Prostate gland (tissue), 2 donors: ENCODE data around the gene CERS6. TPM values are rescaled to one million over a fixed set of nuclear protein-coding genes. Genes with fewer than 3 reads are reported as not detected.

ENCODE experiments used
- DNase-seq: peaks from one replicate; pipeline ENCODE4 v3.0.0-alpha.2; 2019; ENCODE audit warnings: low spot score
- H3K27ac ChIP-seq, 2 donors: fragments of 200-600 bp; sonication (generic); 2 replicates each; pipeline ENCODE4 v1.5.1; 2017 to 2019
- H3K27me3 ChIP-seq: fragments of 200-600 bp; sonication (generic); replicated peaks from 2 replicates; pipeline ENCODE4 v1.5.1; 2019; ENCODE audit not compliant: insufficient read depth
- H3K36me3 ChIP-seq, 2 donors: fragments of 200-600 bp; sonication (generic); 1 replicate in 1 of 2; 2 replicates in 1 of 2; pipeline versions ENCODE4 v1.5.1 to v1.8.1; 2017 to 2019
- H3K4me1 ChIP-seq: fragments of 200-600 bp; sonication (generic); replicated peaks from 2 replicates; pipeline ENCODE4 v1.5.1; 2019
- H3K4me3 ChIP-seq, 2 donors: fragments of 200-600 bp; sonication (generic); 2 replicates each; pipeline ENCODE4 v1.5.1; 2017 to 2019
- H3K9me3 ChIP-seq: fragments of 200-600 bp; sonication (generic); 2 replicates; pipeline ENCODE4 v1.5.1; 2017
- CTCF ChIP-seq, 4 experiments: fragments of 200-600 bp in 2 of 4; fragments of 450-650 bp in 2 of 4; sonication (generic) in 2 of 4; IDR thresholded peaks; 1 replicate in 3 of 4; 2 replicates in 1 of 4; pipeline ENCODE4 v1.5.1; 2016 to 2019; ENCODE audit warnings: antibody characterized with exemption in 4 of 4, mild to moderate bottlenecking in 2 of 4, moderate library complexity in 2 of 4
- POLR2A ChIP-seq: fragments of 450-650 bp; IDR thresholded peaks from one replicate; pipeline ENCODE4 v1.6.1; 2016; ENCODE audit warnings: antibody characterized with exemption, mild to moderate bottlenecking
- POLR2AphosphoS5 ChIP-seq: sonication (generic); formaldehyde crosslinking; IDR thresholded peaks from one replicate; pipeline ENCODE4 v1.6.1; 2017; ENCODE audit warnings: antibody characterized with exemption
- WGBS: methylation state at CpG from one replicate; pipeline ENCODE4 v1.1.5; 2018; 5-methylcytosine and 5-hydroxymethylcytosine counted together
- intact Hi-C: fragments of 100-400 bp; cut with DNase I; formaldehyde crosslinking; loops from one replicate; pipeline ENCODE4 v1.14.2; 2022
- total RNA-seq, 2 donors: library from RNA; depleted of rRNA; stranded (reverse); fragments of >200 nt; gene quantifications; one replicate each; pipeline ENCODE4 v1.1.0, GENCODE V29; 2016

The CERS6 gene
- total RNA-seq, 2 donors from 2014 or later = 30.1 to 67.8 TPM

DNA sequence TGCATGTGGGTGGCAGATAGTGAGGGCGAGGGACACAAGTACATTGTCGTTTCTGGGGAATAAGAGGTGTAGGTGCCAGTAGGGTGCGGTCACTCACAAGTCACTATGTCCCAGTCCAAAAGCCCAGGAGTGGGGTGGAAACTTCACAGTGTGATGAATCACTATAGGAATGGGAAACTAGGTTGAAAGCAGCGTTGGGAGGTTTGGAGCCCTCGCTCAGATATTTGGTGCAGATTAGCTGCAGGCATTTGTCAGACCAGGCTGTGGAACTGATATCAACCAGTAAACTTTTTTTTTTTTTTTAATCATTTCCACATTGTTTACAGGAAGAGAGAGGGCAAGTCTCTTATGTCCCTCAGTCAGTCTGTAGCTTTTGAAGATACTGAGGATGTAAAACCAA, 121.8 kb downstream of the CERS6 start:
- no peaks in the 10 kb centered on the region for H3K27me3 ChIP-seq
- DNase-seq = no peak
- no peaks in the 10 kb centered on the region for H3K4me1 ChIP-seq
- no peaks in the 10 kb centered on the region for H3K36me3 ChIP-seq
- 82% methylated on average over 5 of the region's 5 CpGs for WGBS
- TF ChIP-seq POLR2AphosphoS5 (no peak), POLR2A (no peak), CTCF (IDR thresholded peaks at IDR 0.05) (no peak)
- no peaks in the 10 kb centered on the region for H3K9me3 ChIP-seq
- no peak overlapping the region for H3K4me3 ChIP-seq
- intact Hi-C loops = no loop called here
- no peak overlapping the region for H3K27ac ChIP-seq

DNA sequence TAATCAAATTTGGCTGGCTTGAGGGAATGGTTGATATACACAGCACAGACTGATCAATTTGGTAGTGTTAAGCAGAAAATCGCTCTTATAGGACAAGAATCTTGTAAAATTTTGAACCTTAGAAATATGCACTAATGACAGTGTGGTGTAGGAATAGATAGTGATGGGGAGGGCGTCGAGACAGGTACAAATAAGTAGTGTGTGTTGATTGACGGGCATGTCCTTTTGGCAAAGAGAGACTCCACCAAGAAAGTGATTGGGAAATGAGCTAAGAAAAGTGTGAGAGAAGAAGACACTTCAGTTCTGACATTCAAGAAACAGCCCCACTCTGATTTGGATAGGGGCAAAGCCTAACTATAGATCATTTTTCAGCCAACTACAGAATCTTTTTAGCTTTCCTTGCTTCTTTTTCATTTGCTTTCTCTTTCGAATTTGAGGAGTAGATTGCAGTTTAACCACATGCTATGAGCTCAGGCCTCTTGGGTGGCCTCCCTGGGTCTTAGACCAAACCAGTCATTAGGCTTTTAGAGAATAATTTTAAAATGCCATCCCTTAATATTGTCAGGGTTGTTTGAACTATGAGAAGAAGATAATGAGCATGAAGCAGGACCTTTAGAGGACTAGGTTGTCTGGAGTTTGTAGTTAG, 127.1 kb downstream of the CERS6 start:
- DNase-seq = no peak
- H3K27me3 ChIP-seq = no peaks in the 10 kb centered on the region
- TF ChIP-seq POLR2A (no peak), CTCF (IDR thresholded peaks at IDR 0.05) (no peak), POLR2AphosphoS5 (no peak)
- no peaks in the 10 kb centered on the region for H3K4me1 ChIP-seq
- intact Hi-C loops = no loop called here
- H3K4me3 ChIP-seq = no peak overlapping the region
- no peaks in the 10 kb centered on the region for H3K36me3 ChIP-seq
- H3K27ac ChIP-seq = no peak overlapping the region
- no peaks in the 10 kb centered on the region for H3K9me3 ChIP-seq
- 84% methylated on average over 5 of the region's 5 CpGs for WGBS

DNA sequence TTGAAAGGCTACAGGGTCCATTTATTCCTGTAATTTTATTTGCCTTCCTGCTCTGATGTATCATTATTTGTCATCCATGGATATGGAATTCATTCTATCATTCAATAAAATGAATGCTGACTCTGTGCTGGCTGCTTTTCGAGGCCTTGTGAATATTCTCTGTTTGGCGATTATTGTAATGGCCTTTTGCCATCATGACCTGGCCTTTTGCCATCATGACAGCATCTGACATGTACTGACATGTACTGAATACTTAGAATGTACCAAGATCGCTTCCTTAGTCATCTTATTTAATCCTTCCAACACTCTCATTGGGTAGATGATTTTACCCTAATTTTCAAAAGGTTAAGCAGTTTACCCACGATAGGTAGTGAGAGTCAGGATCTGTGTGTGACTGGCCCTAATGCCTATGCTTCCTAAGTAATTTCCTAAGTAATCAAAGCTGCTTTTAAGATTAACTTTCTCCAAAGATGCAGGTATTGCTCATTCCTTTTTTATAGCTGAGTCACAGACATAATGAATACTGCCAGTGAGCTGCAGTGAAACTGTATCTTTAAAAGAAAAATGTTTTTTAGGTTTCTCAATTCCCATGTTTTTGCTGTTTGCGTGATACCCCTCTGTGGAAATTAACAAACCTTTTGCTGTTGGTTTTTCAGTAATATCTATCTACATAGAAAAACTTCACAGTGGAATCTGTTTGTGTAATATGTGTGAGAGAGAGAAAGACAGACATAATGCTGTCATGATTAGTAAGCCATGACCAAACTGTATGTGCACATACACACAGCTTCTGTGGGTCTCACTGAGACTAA, 127.8 kb downstream of the CERS6 start:
- H3K27ac ChIP-seq = no peak overlapping the region
- H3K4me1 ChIP-seq = no peaks in the 10 kb centered on the region
- no peak for TF ChIP-seq POLR2A
- no peak for TF ChIP-seq CTCF (IDR thresholded peaks at IDR 0.05)
- no peak for TF ChIP-seq POLR2AphosphoS5
- no peak overlapping the region for H3K4me3 ChIP-seq
- no peaks in the 10 kb centered on the region for H3K27me3 ChIP-seq
- intact Hi-C loops = no loop called here
- DNase-seq = no peak
- 43% methylated on average over 5 of the region's 5 CpGs for WGBS
- no peaks in the 10 kb centered on the region for H3K9me3 ChIP-seq
- no peaks in the 10 kb centered on the region for H3K36me3 ChIP-seq

- Histone ChIP-seq H3K9me3 (no peaks in the 10 kb centered on the region), H3K4me1 (no peaks in the 10 kb centered on the region), H3K27ac (no peak overlapping the region), H3K36me3 (no peaks in the 10 kb centered on the region), H3K27me3 (no peaks in the 10 kb centered on the region), H3K4me3 (no peak overlapping the region)
- no peak for TF ChIP-seq CTCF (IDR thresholded peaks at IDR 0.05)
- TF ChIP-seq POLR2A = no peak
- TF ChIP-seq POLR2AphosphoS5 = no peak
- intact Hi-C loops = no loop called here
- no peak for DNase-seq
Measured at GRCh38 chr2:168584911-168585310, 128.8 kb downstream of the CERS6 start.

DNA sequence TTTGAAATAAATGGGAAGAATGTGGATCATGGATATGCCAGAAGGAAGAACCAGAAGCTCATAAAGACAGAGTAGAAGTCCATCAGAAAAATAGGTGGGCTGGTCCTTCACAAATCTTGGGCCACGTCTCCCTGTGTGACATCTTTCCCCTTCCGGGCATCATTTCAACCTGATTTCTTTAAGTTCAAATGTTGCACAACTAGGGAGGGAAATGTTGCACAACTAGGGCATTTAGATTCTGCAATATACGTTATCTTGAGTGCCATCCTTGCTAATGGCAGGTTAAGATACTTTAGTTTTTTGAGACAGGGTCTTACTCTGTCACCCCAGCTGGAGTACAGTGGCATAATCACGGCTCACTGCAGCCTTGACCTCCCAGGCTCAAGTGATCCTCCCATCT, 129.6 kb downstream of the CERS6 start:
- WGBS = 95% methylated on average over 4 of the region's 4 CpGs
- H3K4me1 ChIP-seq = no peaks in the 10 kb centered on the region
- TF ChIP-seq CTCF (IDR thresholded peaks at IDR 0.05) (no peak), POLR2A (no peak), POLR2AphosphoS5 (no peak)
- no peaks in the 10 kb centered on the region for H3K9me3 ChIP-seq
- no peak overlapping the region for H3K4me3 ChIP-seq
- no peak overlapping the region for H3K27ac ChIP-seq
- intact Hi-C loops = no loop called here
- DNase-seq = no peak
- no peaks in the 10 kb centered on the region for H3K36me3 ChIP-seq
- H3K27me3 ChIP-seq = no peaks in the 10 kb centered on the region
